ENCODE results near the gene HES3.

GRCh38 chr1:6271006-6271405 lies 27.0 kb downstream of the HES3 start:
- no peak for TF ChIP-seq YY1 (IDR thresholded peaks at IDR 0.05; ENCODE audit: insufficient read depth, insufficient read length)
- no peak for TF ChIP-seq ZNF274 (IDR thresholded peaks at IDR 0.05; ENCODE audit: low read depth, low read length)
- TF ChIP-seq SUZ12 (IDR thresholded peaks at IDR 0.05; ENCODE audit: extremely low read depth, insufficient read depth, insufficient read length) = no peak
